ENCODE data around the gene MED14.

The MED14 gene

GRCh38 chrX:40720339-40720738 is 15.0 kb downstream of the MED14 start:
- TF ChIP-seq MAX (IDR thresholded peaks at IDR 0.05) (no peak), TCF12 (IDR thresholded peaks at IDR 0.05; ENCODE audit: low read depth) (no peak), NFIC (IDR thresholded peaks at IDR 0.05) (no peak), TAF1 (IDR thresholded peaks at IDR 0.05; ENCODE audit: low read depth) (no peak), CEBPB (IDR thresholded peaks at IDR 0.05) (no peak), REST (IDR thresholded peaks at IDR 0.05; ENCODE audit: low read depth) (no peak), CREB1 (IDR thresholded peaks at IDR 0.05; ENCODE audit: low read depth) (no peak), EGR1 (IDR thresholded peaks at IDR 0.05) (no peak)
- TF ChIP-seq, protein P1, sequence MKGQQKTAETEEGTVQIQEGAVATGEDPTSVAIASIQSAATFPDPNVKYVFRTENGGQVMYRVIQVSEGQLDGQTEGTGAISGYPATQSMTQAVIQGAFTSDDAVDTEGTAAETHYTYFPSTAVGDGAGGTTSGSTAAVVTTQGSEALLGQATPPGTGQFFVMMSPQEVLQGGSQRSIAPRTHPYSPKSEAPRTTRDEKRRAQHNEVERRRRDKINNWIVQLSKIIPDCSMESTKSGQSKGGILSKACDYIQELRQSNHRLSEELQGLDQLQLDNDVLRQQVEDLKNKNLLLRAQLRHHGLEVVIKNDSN (IDR thresholded peaks at IDR 0.05) = no peak

- no peak for TF ChIP-seq CEBPB (IDR thresholded peaks at IDR 0.05)
Observed at GRCh38 chrX:40719731-40720130, 15.6 kb downstream of the MED14 start.

- no peak for TF ChIP-seq FOXM1 (IDR thresholded peaks at IDR 0.05; ENCODE audit: borderline replicate concordance, low read depth)
- TF ChIP-seq TAF1 (IDR thresholded peaks at IDR 0.05; ENCODE audit: low read depth) = no peak
- no peak for TF ChIP-seq YY1 (IDR thresholded peaks at IDR 0.05; ENCODE audit: low read depth)
- TF ChIP-seq, protein P1 (IDR thresholded peaks at IDR 0.05) = no peak
- TF ChIP-seq TEAD4 (IDR thresholded peaks at IDR 0.05) = no peak
- no peak for TF ChIP-seq CREB1 (IDR thresholded peaks at IDR 0.05; ENCODE audit: low read depth)
- no peak for TF ChIP-seq NFIC (IDR thresholded peaks at IDR 0.05)
- TF ChIP-seq REST (IDR thresholded peaks at IDR 0.05; ENCODE audit: low read depth) = no peak
- TF ChIP-seq TCF12 (IDR thresholded peaks at IDR 0.05; ENCODE audit: low read depth) = no peak
- no peak for TF ChIP-seq EP300 (IDR thresholded peaks at IDR 0.05; ENCODE audit: borderline replicate concordance)
- no peak for TF ChIP-seq RAD21 (IDR thresholded peaks at IDR 0.05; ENCODE audit: low read depth)
- no peak for TF ChIP-seq ZBTB7A (IDR thresholded peaks at IDR 0.05; ENCODE audit: low read depth)
- no peak for TF ChIP-seq EGR1 (IDR thresholded peaks at IDR 0.05)
- TF ChIP-seq MAX (IDR thresholded peaks at IDR 0.05) = no peak
- no peak for TF ChIP-seq CEBPB (IDR thresholded peaks at IDR 0.05)
Observed at GRCh38 chrX:40719218-40719617, 16.1 kb downstream of the MED14 start.

- TF ChIP-seq CEBPB (IDR thresholded peaks at IDR 0.05) (no peak), YY1 (IDR thresholded peaks at IDR 0.05; ENCODE audit: low read depth) (no peak), EP300 (IDR thresholded peaks at IDR 0.05; ENCODE audit: borderline replicate concordance) (no peak), TEAD4 (IDR thresholded peaks at IDR 0.05) (no peak), REST (IDR thresholded peaks at IDR 0.05; ENCODE audit: low read depth) (no peak), RAD21 (IDR thresholded peaks at IDR 0.05; ENCODE audit: low read depth) (no peak), ZBTB7A (IDR thresholded peaks at IDR 0.05; ENCODE audit: low read depth) (no peak), MAX (IDR thresholded peaks at IDR 0.05) (no peak), FOXM1 (IDR thresholded peaks at IDR 0.05; ENCODE audit: borderline replicate concordance, low read depth) (no peak), TAF1 (IDR thresholded peaks at IDR 0.05; ENCODE audit: low read depth) (no peak), CREB1 (IDR thresholded peaks at IDR 0.05; ENCODE audit: low read depth) (no peak), NFIC (IDR thresholded peaks at IDR 0.05) (no peak)
- TF ChIP-seq, protein P1 (IDR thresholded peaks at IDR 0.05) = no peak
Observed at GRCh38 chrX:40709395-40709794, 25.9 kb downstream of the MED14 start.
